Mononuclear cell (primary cell): ENCODE data around the gene TMEM82. TPM values are rescaled to one million over a fixed set of nuclear protein-coding genes. Genes with fewer than 3 reads are reported as not detected.
"Not testable (repeated sequence)": the region's sequence is repeated elsewhere in the genome, so short reads cannot be mapped to it uniquely, and the experiment has no call there.

ENCODE experiments used
- H3K27me3 ChIP-seq: 2 replicates; pipeline ENCODE4 v1.6.0; 2011; ENCODE audit warnings: low read length, control low read depth; ENCODE audit not compliant: insufficient read depth
- H3K4me1 ChIP-seq: 2 replicates; pipeline ENCODE4 v1.5.1; 2011; ENCODE audit warnings: mild to moderate bottlenecking, low read length, control low read depth; ENCODE audit not compliant: insufficient read depth
- H3K4me3 ChIP-seq: 2 replicates; pipeline ENCODE4 v1.5.1; 2011; ENCODE audit warnings: mild to moderate bottlenecking, low read length, moderate library complexity
- H3K9me3 ChIP-seq: 2 replicates; pipeline ENCODE4 v1.5.1; 2011; ENCODE audit warnings: low read depth, mild to moderate bottlenecking, control low read depth, low read length
- total RNA-seq: library from RNA; depleted of rRNA; stranded (reverse); fragments of >200 nt; gene quantifications from one replicate; pipeline ENCODE4 v1.2.3, GENCODE V29; 2012

The TMEM82 gene
- total RNA-seq = not detected

DNA sequence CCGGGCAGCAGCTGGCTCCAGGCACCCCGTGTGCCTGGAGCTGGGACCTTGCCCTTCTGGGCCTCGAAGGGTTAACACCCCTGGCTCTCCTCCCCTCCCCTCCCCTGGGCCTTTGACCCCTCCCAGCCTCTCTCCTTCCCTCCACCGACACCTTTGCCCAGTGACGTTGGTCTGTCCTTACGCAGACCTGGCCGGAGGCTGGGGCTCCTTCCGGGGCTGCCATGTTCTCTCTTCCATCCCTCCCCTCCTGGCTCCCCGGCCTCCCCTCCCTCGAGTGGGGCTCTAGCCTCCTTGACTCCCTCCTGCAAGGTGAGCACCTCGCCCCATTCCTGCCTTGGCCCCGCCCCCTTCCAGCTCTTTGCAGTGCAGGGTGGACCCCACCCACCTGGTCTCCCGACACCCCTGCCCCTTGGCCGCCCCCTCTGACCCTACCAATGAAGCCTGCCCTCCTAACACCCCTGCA is at the start of gene TMEM82:
Gene TMEM82 (plus strand): TSS at position 161 of the 463 bp plus-strand sequence. CDS start 61 bp downstream, at position 222.
- Histone ChIP-seq H3K27me3 (no peaks in the 10 kb centered on the region), H3K9me3 (no peaks in the 10 kb centered on the region), H3K4me3 (no peak within 1 kb of the TSS), H3K4me1 (no peaks in the 10 kb centered on the region)

DNA sequence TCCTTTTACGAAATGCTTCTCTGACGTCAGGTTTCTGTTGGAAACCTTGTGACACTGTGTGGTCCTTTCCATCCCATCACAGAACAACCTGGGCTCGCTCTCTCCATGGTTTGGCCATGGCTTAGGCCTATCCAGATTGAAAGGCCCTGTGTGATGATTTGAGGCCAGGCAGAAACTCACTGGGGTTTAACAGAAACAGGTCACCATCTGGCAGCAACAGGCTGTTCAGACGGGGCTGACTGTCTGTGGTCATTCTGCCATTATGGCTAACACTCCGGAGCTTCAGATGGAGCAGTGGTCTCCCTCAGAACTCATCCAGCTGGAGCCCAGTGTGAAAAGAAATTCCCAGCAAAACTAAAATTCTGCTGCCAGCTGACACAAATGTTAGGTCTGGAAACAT is 48.9 kb upstream of the TMEM82 start:
- H3K9me3 ChIP-seq = no peaks in the 10 kb centered on the region
- no peaks in the 10 kb centered on the region for H3K27me3 ChIP-seq
- peaks cover 30% of the 10 kb centered on the region for H3K4me1 ChIP-seq
- H3K4me3 ChIP-seq = no peak overlapping the region

DNA sequence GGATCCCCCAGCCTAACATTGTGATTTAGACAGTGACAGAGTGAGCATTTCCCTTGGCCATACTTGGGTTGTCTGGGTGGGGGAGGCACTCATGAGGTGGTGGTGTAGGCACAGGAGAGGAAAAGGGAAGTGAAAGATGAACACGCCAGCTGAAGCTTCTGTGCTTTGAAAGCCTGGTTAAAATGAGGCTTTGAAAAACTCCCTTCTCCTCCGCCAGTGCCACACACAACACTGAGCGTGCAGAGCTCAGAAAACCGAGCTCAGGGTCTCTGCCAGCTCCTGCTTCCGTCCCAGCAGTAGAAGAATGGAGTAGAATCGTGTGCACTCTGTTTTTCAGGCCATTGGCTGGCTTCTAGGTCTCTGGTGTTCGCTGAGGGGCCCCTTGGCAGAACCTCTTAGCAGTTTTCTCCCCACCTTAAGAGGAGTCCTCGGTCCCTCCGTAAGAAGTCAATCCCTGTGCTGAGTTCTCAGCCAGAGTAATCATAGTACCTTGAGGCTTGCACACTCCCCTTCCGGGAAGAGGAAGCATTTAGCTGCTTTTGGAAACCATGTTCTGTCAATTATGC is 45.3 kb upstream of the TMEM82 start:
- Histone ChIP-seq H3K4me1 (peaks cover 34% of the 10 kb centered on the region), H3K9me3 (no peaks in the 10 kb centered on the region), H3K27me3 (no peaks in the 10 kb centered on the region), H3K4me3 (peak overlapping the region; percentile 26)

DNA sequence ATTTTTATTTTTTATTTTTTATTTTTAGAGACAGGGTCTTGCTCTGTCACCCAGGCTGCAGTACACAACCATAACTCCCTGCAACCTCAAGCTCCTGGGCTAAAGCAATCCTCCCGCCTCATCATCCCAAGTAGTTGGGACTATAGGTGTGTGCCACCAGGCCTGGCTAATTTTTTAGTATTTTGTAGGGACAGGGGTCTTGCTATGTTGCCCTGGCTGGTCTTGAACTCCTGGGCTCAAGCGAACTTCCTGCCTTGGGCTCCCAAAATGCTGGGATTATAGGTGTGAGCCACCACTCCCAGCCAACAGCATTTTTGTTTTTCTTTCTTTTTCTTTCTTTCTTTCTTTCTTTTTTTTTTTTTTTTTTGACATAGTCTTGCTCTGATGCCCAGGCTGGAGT is 44.1 kb upstream of the TMEM82 start:
- Histone ChIP-seq H3K4me3 (no peak overlapping the region), H3K27me3 (no peaks in the 10 kb centered on the region), H3K9me3 (no peaks in the 10 kb centered on the region), H3K4me1 (peaks cover 34% of the 10 kb centered on the region)

DNA sequence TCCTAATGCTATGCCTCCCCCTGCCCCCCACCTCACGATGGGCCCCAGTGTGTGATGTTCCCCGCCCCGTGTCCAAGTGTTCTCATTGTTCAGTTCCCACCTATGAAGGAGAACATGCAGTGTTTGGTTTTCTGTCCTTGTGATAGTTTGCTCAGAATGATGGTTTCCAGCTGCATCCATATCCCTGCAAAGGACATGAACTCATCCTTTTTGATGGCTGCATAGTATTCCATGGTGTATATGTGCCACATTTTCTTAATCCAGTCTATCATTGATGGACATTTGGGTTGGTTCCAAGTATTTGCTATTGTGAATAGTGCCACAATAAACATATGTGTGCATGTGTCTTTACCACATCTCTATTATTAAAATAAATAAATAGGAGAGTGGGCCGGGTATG is 43.0 kb upstream of the TMEM82 start:
- not testable (repeated sequence) for H3K27me3 ChIP-seq, H3K9me3 ChIP-seq, H3K4me3 ChIP-seq
- peaks cover 32% of the 10 kb centered on the region for H3K4me1 ChIP-seq

DNA sequence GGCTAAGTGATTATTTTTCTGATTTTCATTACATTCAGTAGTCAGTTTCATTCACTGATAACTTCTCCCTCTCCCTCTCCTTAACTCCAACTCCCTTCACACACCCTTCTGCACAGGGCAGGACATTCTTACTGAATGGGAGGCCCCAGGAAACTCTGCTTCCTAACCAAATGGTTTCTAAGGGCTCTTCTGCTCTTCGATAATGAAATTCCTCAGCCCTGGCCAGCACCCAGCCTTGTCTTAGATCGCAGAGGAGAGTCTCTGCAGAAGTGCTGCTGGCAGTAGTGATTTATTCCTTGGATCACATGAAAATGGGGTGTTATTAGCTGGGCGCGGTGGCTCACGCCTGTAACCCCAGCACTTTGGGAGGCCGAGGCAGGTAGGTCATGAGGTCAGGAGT is 41.8 kb upstream of the TMEM82 start:
- no peaks in the 10 kb centered on the region for H3K9me3 ChIP-seq
- H3K4me3 ChIP-seq = no peak overlapping the region
- no peaks in the 10 kb centered on the region for H3K27me3 ChIP-seq
- peaks cover 29% of the 10 kb centered on the region for H3K4me1 ChIP-seq

DNA sequence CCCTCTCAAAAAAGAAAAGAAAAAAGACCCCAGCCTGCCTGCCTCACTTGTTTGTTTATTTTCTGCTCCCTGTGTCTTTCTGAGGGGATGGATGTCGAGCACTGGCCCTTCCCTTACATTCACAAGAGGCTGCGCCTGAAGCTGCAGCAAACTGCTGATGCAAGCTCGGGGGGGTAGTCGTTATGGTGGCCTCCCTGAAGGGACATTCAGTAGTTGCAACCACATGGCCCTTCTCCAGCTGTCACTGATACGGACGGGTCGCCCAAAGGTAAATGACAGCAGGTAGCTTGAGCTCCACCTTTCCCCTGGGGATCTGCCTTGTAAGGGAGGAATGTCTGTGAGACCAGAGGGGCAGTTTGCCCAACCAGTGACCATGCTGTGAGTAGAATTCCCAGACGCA is 40.5 kb upstream of the TMEM82 start:
- H3K9me3 ChIP-seq = no peaks in the 10 kb centered on the region
- H3K27me3 ChIP-seq = no peaks in the 10 kb centered on the region
- no peak overlapping the region for H3K4me3 ChIP-seq
- H3K4me1 ChIP-seq = peaks cover 20% of the 10 kb centered on the region

DNA sequence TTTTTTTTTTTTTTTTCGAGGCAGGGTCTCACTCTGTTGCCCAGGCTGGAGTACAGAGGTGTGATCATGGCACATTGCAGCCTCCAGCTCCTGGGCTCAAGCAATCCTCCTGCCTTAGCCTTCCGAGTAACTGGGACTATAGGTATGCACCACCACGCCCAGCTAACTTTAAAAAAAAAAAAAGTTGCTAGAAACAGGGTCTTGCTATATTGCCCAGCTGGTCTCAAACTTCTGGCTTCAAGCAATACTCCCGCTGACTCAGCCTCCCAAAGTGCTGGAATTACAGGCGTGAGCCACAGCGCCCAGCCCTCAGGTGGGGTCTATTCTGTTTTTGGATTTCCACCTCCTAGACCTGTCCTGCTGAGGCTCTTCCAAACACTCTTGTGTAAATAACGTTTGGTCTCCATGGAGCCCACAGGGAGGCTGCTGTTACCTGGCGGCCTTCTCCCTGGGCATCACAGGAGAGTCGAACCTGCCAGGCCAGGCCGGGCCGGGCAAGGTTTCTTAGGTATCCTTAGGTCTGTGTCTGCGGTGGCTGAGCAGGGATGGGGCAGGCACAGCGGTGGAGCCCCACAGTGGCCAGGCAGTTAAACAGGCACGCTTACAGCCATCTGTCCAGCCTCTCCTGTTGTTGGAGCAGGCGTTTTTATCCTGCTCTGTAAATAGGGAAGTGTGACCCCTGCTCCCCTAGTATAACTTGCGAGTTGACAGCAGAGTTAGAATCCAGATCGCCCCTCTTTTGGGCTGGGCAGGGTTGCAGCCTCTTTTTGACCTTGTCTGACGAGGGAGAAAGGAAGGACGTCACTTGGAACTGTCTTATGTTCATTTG is 39.4 kb upstream of the TMEM82 start:
- Histone ChIP-seq H3K27me3 (no peaks in the 10 kb centered on the region), H3K4me1 (peaks cover 8% of the 10 kb centered on the region), H3K4me3 (no peak overlapping the region), H3K9me3 (no peaks in the 10 kb centered on the region)

DNA sequence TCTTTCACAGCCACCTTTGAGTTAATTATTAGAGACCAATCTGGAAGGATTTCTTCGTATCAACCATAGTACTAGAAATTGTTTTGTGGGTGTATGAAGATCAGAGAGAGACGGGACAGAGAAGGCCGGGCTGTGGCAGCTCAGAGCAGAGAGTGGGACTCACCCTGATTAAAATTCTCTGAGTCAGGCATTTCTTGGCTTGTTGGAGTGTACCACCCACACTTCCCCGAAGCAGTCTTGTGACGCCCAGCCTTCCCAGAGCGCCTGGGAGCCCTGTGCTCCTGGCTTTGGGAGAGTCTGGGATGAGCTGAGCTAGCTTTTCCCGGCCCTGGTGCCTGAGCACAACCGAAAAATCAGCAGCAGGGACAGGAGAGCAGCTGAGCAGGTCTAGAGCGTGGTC is 38.7 kb upstream of the TMEM82 start:
- no peaks in the 10 kb centered on the region for H3K27me3 ChIP-seq
- H3K4me1 ChIP-seq = peaks cover 2% of the 10 kb centered on the region
- H3K4me3 ChIP-seq = no peak overlapping the region
- H3K9me3 ChIP-seq = no peaks in the 10 kb centered on the region

DNA sequence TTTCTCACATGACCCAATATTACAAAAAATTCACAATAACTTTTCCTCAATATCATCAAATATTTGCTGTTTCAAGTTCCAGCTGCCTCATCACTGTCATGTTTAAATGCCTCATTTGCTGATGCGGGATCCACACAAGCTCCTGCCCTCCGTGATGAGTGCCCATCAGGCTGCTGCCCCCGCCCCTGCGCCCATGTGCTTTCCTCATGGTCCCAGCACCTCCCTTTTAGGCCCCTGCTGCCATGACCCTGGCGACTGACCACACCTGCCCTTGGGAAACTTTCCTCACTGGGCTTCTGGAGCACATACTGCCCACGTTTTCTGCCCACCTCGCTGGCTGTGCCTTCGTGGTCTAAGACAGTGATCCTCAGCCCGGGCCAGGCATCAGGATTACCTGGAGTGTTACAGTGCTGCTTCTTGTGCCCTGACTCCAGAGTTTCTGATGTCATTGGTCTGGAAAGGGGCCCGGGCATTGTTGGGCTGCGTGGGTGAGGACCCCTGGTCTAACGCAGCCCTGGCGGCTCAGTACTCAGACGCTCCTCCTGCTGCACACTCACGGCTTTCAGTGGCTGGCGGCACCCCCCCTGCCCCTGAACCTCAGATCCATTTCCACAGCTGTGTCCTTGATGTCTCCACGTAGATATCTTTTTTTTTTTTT is 37.6 kb upstream of the TMEM82 start:
- H3K4me3 ChIP-seq = no peak overlapping the region

DNA sequence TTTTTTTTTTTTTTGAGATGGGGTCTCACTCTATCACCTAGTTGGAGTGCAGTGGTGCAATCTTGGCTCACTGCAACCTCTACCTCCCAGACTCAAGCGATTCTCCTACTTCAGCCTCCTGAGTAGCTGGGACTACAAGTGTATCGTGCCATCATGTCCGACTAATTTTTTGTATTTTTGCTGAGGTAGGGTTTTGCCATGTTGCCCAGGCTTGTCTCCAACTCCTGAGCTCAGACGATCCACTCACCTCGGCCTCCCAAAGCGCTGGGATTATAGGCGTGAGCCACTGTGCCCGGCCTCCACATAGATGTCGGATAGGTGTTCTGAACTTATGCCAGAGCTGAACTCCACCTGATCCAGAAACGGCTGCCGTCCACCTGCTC is 37.1 kb upstream of the TMEM82 start:
- Histone ChIP-seq H3K27me3 (no peaks in the 10 kb centered on the region), H3K4me1 (no peaks in the 10 kb centered on the region), H3K9me3 (no peaks in the 10 kb centered on the region), H3K4me3 (no peak overlapping the region)

More for the DNA sequence above, 37.6 kb upstream of the TMEM82 start:
- Histone ChIP-seq H3K9me3 (no peaks in the 10 kb centered on the region), H3K27me3 (no peaks in the 10 kb centered on the region), H3K4me1 (no peaks in the 10 kb centered on the region)

DNA sequence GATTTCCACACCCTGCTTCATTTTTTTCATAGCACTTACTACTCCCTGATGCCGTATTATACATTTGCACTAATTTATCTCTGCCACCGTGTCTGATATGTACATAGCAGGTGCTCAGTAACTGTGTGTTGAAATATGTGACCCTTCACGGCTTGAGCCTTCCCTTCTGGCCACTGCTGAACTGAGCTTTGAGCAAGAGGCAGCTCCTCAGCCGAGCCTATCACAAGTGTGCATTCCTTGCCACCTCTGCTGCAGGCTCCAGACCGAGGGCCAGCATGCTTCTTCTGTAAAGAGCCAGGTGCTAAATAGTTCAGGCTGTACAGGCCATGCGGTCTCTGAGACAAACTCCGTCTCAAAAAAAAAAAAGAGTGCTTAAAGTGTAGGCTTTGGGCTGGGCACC is 35.5 kb upstream of the TMEM82 start:
- Histone ChIP-seq H3K9me3 (no peaks in the 10 kb centered on the region), H3K4me1 (no peaks in the 10 kb centered on the region), H3K4me3 (no peak overlapping the region), H3K27me3 (no peaks in the 10 kb centered on the region)

DNA sequence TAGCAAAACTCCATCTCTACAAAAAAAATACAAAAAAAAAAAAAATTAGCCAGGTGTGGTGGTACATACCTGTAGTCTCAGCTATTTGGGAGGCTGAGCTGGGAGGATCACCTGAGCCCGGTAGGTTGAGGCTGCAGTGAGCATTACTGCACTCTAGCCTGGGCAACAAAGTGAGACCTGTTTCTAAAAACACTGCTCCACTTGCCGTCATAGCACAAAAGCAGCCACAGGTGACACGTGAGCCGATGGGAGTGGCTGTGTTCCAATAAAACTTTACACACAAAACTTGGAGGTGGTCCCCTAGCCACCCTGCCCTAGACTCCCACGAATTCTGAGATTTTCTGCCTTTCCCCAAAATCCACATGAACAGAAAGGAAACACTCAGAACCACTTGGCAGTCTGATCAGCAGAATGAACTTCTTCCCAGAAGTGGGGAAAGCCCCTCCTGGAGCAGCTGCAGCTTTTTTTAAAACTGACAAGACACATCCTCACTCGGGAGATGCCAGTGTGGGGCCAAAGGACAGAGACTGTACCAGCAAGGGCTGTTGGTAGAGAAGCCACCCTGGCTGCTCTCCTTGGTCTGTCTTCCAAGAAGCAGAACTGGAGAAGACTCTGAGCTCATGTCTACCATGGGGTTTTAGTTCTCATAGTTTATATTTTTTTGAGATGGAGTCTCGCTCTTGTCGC is 34.9 kb upstream of the TMEM82 start:
- Histone ChIP-seq H3K27me3 (no peaks in the 10 kb centered on the region), H3K4me3 (no peak overlapping the region), H3K9me3 (no peaks in the 10 kb centered on the region), H3K4me1 (no peaks in the 10 kb centered on the region)

DNA sequence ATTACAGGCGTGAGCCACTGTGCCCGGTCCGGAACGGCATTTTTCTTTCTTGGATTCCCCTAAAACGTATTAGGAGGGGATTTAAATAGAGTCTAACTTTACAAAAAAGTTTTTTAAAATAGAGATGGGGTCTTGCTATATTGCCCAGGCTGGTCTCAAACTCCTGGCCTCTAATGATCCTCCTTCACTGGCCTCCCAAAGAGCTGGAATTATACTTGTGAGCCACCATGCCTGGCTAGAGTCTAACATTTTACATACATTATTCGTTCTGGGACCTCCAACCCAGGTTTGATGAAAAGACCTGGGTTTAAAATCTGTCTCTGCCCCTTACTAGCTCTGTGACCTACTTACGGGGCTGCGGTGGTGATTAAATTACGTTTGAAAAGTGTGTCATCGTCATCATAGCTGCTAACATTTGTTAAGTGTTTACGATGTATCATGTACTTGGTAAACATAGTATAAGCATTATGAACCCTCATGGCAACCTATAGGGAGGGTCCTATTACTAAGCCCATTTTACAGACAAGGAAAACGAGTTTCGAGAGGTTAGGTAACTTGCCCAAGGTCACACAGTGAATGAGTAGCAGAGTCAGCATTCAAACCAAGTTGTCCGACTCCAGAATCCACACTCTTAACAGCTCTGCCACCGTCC is 33.7 kb upstream of the TMEM82 start:
- Histone ChIP-seq H3K9me3 (no peaks in the 10 kb centered on the region), H3K27me3 (no peaks in the 10 kb centered on the region), H3K4me1 (no peaks in the 10 kb centered on the region), H3K4me3 (no peak overlapping the region)

DNA sequence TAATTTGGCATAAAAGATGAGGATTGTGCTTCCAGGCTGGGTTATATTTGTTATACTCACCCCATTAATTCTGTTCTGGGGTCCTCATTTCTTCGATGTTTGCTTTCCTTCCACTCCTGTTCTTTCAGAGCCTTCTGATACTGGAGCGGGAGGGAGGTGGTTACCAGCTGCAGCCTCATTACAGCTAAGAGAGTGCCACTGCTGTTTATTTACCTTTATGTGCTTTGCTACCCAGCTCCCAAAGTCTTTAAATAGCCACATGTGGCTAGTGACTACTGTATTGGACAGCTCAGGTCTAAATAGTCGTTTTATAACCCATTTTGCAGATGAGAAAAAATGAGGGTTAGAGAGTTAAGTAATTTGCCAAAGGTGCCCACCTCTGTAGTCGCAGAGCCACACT is 33.1 kb upstream of the TMEM82 start:
- H3K27me3 ChIP-seq = no peaks in the 10 kb centered on the region
- H3K4me3 ChIP-seq = no peak overlapping the region
- no peaks in the 10 kb centered on the region for H3K9me3 ChIP-seq
- no peaks in the 10 kb centered on the region for H3K4me1 ChIP-seq
